Epithelial cell of proximal tubule (primary cell): ENCODE data around the gene ERN2. TPM values are rescaled to one million over a fixed set of nuclear protein-coding genes. Genes with fewer than 3 reads are reported as not detected.
"Not testable (repeated sequence)": the region's sequence is repeated elsewhere in the genome, so short reads cannot be mapped to it uniquely, and the experiment has no call there.

Source experiments
- DNase-seq: peaks from one replicate; pipeline ENCODE4 v3.0.0-alpha.2; 2011; ENCODE audit warnings: low read depth
- H3K4me3 ChIP-seq: 2 replicates; pipeline ENCODE4 v1.5.1; 2011; ENCODE audit warnings: low read depth, mild to moderate bottlenecking, low read length
- CTCF ChIP-seq: conservative IDR thresholded peaks from 2 replicates; pipeline ENCODE4 v1.5.1; 2012; ENCODE audit warnings: low read depth, mild to moderate bottlenecking, low read length
- total RNA-seq: library from RNA; depleted of rRNA; stranded (reverse); fragments of >200 nt; gene quantifications from 2 replicates; pipeline ENCODE4 v1.2.3, GENCODE V29; 2015

The ERN2 gene
- total RNA-seq, 1 donor from 2014 or later: 0.35 TPM

DNA sequence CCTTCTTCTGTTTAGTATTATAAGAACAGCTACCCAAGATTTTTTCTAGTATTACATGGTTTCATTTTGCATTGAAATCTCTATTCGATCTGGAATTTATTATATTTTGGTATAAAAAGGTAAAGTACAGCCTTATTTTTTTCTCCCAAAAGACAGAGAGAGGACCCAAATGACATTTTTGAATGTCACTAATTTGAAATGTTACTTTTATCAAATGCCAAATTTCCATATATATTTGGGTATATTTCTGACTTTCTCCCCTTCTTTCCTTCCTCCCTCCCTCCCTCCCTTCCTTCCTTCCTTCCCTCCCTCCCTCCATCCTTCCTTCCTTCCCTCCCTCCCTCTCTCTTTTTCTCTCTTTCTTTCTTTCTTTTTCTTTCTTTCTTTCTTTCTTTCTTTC lies 35.6 kb upstream of the ERN2 start:
- no peak for TF ChIP-seq CTCF
- H3K4me3 ChIP-seq: no peak overlapping the region
- DNase-seq: no peak

DNA sequence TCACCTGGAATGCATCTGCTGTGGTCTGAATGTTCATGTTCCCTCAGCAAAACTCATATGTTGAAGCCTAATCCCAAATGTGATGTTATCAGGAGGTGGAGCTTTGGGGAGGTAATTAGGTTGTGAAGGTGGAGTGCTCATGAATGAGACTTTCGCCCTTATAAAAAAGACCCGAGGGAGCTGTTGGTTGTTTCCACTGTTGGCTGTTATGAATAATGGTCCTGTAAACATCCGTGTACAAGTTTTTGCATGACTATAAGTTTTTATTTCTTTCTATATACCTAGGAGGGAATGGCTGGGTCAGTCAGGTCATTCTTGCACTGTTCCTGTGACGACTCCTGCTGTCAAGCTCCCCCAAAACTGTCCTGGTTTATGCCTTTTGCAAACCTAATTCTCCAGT lies 32.2 kb upstream of the ERN2 start:
- no peak overlapping the region for H3K4me3 ChIP-seq
- TF ChIP-seq CTCF: no peak
- DNase-seq: no peak

DNA sequence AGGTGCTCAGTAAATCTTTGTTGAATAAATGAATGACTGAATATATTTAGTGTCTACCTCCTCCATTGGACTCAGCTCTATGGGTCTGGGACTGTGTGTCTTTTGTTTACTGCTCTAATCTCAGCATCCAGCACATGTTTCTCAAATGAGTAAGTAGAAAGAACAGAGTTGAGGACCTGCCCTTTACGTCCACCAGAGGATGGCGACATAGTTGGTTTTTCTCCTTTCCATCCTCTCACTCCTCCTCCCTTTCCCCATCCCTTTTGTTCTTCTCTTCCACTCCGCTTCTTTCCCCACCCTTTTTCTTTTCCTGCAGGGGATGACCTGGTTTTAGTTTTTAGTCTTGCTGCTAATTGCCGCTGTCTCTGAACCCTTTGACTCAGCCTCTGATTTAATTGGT lies 29.7 kb upstream of the ERN2 start:
- DNase-seq: no peak
- H3K4me3 ChIP-seq: no peak overlapping the region
- no peak for TF ChIP-seq CTCF

DNA sequence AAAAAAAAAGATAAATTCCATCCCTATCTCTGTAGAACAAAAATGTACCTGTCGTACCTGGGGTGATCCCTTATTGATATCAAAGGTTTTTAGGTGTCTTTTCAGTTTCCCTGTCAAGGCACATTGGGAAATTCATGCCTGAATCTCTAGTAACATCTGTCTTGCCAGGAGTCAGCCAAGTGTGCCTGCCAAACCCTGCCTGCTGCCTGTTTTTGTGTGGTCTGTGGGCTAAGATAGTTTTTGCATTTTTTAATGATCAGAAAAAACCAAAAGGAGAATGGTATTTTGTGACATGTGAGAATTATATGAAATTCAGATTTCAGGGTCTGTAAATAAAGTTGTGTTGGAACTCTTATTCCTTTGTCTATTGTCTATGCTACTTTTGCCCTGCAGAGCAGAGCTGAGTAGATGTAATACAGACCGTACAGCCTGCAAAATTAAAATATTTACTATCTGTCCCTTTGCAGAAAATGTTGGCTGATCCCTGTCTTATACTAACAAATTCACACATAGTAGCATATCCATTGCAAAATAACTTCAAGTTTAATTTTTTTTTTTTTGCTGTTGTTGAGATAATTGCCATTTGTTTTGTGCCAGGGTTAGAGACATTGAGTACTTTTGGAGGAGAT lies 28.8 kb upstream of the ERN2 start:
- TF ChIP-seq CTCF: no peak
- H3K4me3 ChIP-seq: no peak overlapping the region
- no peak for DNase-seq

DNA sequence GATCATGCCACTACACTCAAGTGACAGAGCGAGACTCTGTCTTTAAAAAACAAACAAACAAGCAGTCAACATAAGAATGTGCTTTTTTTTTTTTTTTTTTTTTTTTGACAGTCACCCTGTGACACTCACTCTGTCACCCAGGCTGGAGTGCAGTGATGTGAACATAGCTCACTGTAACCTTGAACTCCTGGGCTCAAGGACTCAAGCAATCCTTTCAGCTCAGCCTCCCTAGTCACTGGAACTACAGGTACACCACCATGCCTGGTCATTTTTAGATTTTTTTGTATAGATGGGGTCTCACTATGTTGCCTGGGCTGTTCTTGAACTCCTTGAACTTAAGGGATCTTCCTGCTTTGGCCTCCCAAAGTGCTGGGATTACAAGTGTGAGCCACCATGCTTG lies 26.5 kb upstream of the ERN2 start:
- no peak for TF ChIP-seq CTCF
- no peak for DNase-seq
- H3K4me3 ChIP-seq: no peak overlapping the region

- DNase-seq, H3K4me3 ChIP-seq: not testable (repeated sequence)
Observed at GRCh38 chr16:23737423-23738028, 24.5 kb upstream of the ERN2 start.

GRCh38 chr16:23734176-23734893 lies 21.3 kb upstream of the ERN2 start:
- DNase-seq: no peak
- no peak overlapping the region for H3K4me3 ChIP-seq
- no peak for TF ChIP-seq CTCF
